GM12864 (cell line): Measurements from ENCODE around the gene BCL6B.

Source experiments
- DNase-seq: peaks from one replicate; pipeline ENCODE4 v3.0.0-alpha.2; 2011; ENCODE audit warnings: low read depth
- H3K4me3 ChIP-seq: 2 replicates; pipeline ENCODE4 v1.5.1; 2011; ENCODE audit warnings: mild to moderate bottlenecking, low read depth, low read length, control low read depth
- CTCF ChIP-seq: IDR thresholded peaks from 2 replicates; pipeline ENCODE4 v1.5.1; 2011; ENCODE audit warnings: low read depth, mild to moderate bottlenecking, moderate library complexity, low read length, control low read depth, inconsistent platforms; ENCODE audit errors: missing control alignments

Gene BCL6B

GRCh38 chr17:7067198-7067597 lies 44.3 kb downstream of the BCL6B start:
- no peak for DNase-seq
- H3K4me3 ChIP-seq, result no peak overlapping the region
- no peak for TF ChIP-seq CTCF

DNA sequence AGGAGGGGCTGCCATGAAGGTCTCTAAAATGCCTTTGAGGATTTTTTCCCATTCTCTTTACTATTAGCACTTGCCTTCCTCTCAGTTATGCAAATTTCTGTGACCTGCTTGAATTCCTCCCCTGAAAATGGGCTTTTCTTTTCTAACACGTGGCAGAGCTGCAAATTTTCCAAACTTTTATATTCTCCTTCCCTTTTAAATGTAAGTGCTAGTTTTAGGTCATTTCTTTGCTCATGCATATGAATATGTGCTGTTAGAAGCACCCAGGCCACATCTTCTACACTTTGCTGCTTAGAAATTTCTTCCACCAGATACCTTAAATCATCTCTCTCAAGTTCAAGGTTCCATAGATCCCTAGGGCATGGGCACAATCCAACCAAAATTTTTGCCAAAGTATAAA lies 45.4 kb downstream of the BCL6B start:
- no peak overlapping the region for H3K4me3 ChIP-seq
- no peak for TF ChIP-seq CTCF
- no peak for DNase-seq

- TF ChIP-seq CTCF, result no peak
- no peak overlapping the region for H3K4me3 ChIP-seq
- no peak for DNase-seq
Observed at GRCh38 chr17:7070712-7071111, 47.9 kb downstream of the BCL6B start.

GRCh38 chr17:7072406-7072805 lies 49.6 kb downstream of the BCL6B start:
- no peak overlapping the region for H3K4me3 ChIP-seq
- DNase-seq, result no peak
- TF ChIP-seq CTCF, result no peak

DNA sequence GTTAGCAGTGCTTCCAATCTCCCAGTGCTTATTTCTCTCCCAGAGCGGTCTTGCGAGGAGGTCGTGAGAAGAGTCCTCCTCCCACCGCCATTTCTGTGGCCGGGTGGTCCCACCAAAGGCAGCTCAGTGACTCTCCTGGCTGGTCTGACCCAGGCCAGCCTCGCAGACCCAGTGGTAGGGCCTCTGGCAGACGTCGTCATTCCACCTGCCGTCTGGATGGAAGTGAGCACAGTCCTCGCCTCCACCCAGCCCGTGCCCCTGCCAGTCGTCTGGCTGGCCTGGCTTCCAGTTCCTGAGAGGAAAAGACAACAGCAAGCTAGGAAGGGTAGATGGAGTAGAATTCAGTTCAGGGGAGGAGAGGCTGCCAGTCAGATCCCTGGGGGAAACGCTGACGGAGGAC lies 52.1 kb downstream of the BCL6B start:
- TF ChIP-seq CTCF, result no peak
- H3K4me3 ChIP-seq, result no peak overlapping the region
- no peak for DNase-seq

DNA sequence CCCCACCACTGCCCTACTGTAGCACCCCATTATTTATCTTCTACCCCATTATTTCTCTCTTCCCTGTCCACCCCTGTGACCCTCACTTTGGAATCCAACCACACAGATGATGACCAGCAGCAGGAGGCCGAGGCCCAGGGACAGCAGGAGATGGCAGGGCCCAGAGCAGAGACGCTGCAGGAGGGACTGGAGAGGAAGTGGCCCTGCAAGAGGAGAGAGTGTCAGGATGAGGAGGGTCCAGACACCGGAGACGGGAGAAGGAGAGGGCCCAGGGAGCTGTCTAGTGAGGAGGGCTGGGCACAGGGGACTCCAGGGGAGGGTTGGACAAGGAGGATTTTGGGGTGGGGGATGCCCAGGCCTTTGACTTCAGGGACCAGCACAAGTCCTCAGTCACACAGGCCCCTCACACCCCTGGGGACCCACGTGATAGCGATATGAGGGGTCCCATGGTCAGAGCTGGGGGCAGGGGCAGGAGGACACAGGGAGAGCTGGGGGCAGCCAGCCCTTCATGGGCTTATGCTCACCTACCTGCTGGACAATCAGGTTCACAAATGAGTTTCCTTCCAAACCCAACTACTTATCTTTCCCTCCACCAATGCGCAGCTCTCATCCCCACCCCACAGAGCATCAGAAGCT lies 55.2 kb downstream of the BCL6B start:
- H3K4me3 ChIP-seq, result no peak overlapping the region
- no peak for TF ChIP-seq CTCF
- DNase-seq, result no peak

DNA sequence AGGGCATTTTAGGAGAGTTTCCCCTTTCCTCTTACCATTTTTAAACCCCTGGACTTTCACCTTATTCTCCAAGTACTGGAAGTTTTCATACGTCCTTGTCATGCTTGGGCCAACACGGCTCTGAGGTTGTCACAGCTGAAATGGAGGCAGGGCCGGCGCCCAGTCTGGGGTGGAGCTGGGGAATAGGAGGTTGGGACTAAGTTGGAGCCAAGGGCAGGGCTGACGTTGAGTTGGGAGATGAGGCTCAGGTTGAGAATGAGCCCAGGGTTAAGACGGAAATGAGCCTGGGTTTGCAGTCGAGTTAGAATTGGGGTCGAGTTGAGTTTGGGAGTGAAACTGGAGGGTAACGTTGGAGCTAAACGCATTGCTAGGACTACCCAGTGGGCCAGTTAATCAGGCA lies 55.9 kb downstream of the BCL6B start:
- DNase-seq, result no peak
- no peak overlapping the region for H3K4me3 ChIP-seq
- TF ChIP-seq CTCF, result no peak
